ENCODE results near the gene MBD3L1.

The MBD3L1 gene

DNA sequence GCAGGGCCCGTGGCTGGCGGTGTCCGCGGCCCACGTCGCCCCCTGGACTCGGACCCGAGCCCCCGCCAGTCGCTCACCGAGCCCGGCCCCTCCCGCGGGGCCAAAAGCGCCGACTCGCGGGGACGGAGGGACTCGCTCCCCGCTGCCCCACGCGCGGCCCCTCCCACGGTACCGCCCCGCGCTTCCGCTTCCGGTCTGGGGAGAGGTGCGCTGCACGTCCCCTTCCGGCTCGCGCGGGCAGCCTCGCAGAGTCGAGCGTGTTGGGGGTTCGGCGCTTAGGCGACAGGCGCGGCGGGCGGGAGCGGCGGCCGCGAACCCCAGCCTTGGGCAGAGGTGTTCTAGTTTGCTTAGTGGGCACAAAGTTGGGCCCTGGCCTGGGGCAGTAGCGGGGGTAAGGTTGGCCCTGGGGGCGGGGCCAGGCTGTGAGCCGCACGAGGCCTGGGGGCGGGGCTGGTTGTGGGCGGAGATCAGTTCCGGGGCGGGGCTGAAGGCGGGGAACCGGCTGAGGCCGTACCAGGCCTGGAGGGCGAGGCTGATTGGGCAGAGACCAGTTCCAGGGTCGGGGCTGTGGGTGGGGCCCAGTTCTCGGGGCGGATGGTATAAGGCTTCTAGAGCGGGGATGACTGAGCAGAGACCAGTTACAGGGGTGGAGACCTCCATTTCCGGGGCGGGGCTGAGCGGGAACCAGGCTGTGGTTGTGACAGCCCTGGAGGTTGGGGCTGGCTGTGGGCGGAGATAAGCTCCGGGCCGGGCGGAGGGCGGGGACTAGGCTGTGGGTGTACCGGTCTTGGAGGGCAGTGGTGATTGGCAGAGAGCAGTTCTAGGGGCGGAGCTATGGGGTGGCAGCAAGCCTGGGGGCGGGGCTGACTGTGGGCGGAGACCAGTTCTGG, at the start of gene MBD3L1, which contains the start of gene ZNF558:
Gene MBD3L1 (plus strand): TSS at position 246 of the 890 bp plus-strand sequence. CDS start 10,302 bp downstream, outside the sequence.
Gene ZNF558 (minus strand): TSS at position 173 of the 890 bp plus-strand sequence. CDS start 9,645 bp downstream, outside the sequence.
- DNase-seq (ENCODE audit: low read depth, low spot score), result peak; percentile 99

DNA sequence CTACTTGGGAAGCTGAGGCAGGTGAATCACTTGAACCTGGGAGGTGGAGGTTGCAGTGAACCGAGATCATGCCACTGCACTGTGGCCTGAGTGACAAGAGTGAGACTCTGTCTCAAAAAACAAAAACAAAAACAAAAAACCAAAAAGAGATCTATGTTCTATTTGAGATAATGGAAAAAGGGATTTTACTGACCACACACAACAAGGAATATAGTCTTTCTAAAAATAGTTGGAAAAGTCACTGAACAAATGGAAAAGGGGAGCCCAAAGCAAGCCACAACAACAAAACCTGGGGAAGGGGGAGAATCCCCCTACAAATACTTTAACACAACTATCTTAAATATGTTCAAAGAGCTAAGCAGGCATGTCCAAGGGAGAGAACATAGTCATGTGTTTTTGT, 37.4 kb upstream of the MBD3L1 start:
- no peak for DNase-seq (ENCODE audit: low read depth, low spot score)

DNA sequence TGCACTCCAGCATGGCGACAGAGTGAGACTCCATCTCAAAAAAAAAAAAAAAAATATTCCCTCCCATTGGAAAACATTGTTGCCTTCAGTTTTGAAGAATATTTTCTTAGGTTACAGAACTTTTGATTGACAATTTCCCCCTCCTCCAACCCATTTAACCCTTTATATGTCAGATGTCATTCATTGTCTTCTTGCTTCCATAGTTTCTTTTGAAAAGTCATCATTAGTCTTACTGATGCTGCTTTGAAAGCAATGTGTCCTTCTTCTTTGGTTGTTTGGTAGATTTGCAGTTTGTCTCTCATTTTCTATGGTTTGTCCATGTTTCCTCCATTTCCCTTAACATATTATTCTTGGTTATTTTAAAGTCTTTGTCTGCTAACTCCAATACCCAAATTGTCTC, 25.5 kb upstream of the MBD3L1 start:
- DNase-seq (ENCODE audit: low read depth, low spot score), result no peak

DNA sequence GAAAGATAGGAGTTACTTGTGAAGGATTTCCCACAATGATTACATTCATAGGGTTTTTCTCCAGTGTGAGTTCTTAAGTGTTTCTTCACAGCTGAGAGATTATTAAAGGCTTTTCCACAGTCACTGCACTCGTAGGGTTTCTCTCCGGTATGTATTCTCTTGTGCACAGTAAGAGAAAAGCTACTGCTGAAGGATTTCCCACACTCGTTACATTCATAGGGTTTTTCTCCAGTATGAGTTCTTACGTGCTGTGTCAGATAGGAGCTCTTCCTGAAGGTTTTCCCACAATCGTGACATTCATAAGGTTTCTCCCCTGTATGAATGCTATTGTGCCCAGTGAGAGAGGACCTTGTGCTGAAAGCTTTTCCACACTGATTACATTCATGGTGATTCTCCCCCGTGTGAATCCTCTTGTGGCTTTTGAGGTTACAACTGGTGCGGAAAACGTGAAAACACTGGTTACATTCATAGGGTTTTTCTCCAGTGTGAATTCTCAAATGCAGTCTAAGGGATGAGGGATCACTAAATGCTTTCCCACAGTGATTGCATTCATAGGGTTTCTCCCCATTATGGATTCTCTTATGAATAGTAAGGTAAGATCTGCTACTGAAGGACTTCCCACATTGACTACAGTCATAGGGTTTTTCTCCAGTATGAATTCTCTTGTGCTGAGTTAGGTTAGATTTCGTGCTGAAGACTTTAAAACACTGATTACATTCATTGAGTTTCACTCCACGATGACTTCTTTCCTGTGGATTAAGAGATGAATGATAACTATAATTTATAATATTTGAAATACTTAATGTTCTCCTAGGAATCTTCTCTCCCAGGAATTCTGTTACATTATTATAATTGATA, 20.6 kb upstream of the MBD3L1 start:
- peak; percentile 5 for DNase-seq (ENCODE audit: low read depth, low spot score)

DNA sequence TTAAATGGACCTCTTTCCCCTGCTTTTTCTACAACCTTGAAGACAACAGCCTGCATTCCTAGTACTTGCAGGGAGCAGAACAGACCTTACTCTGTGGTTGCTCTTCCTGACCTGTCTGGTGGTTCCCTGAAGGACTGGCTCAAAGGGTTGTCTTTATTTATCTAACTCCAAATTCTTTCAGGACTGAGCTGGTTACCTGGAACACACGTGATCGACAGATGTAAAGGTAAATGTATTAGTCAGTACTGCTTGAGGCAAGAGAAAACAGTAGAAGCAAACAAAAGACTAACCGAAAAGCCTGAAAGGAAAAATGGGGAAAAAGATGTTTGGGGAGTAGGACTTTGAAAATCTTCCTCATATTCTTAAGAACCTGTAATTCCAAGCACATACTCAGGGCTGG, 18.0 kb upstream of the MBD3L1 start:
- DNase-seq (ENCODE audit: low read depth, low spot score), result no peak

DNA sequence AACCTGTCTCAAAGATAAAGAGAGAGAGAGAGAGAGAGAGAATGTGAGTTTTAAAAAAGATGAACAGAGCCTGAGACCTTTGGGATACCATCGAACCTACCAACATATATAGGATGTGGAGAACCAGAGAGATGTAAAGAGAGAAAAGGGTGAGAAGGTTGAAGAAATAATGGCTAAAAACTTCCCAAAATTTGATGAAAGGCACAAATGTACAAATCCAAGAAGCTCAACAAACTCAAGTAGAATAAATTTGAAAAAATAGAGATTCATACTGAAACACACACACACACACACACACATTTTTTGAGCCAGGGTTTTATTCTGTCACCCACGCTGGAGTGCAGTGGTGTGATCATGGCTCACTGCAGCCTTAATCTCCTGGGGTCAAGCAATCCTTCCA, 16.4 kb upstream of the MBD3L1 start:
- DNase-seq (ENCODE audit: low read depth, low spot score), result no peak

DNA sequence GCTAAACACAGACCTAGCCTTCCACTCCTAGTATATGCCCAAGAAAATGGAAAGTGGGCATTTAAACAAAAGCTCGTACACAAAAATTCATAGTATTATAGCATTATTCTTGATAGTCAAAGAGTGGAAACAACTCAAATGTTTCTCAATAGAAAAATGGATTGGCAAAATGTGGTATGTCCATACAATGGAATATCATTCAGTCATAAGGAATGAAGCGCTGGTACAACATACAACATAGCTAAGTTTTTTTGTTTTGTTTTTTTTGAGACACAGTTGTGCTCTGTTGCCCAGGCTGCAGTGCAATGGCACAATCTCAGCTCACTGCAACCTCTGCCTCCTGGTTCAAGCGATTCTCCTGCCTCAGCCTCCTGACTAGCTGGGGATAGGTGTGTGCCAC, 11.9 kb upstream of the MBD3L1 start:
- DNase-seq (ENCODE audit: low read depth, low spot score), result no peak

DNA sequence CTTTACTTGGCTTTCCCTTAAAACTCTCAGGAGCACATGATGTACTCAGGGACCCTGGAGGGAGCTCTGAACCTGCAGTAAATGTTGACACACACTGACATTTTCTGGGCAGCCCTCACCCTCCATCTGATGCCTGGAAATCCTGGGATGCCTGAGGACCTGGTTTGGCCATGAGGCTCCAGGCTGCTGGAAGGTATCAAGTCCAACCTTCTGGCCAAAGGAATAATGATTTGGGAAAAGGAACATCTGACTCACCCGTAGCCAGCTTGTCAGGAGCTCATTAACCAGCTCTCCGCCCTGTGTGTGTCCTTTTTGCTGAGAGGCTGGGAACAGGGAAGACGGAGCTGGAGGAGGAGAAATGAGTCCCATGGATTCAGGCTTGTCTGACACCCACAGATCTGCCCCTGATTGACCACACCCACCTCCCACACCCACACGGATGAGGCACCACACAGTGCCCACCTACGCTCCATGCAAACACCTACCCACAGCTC, 10.4 kb upstream of the MBD3L1 start:
- no peak for DNase-seq (ENCODE audit: low read depth, low spot score)

DNA sequence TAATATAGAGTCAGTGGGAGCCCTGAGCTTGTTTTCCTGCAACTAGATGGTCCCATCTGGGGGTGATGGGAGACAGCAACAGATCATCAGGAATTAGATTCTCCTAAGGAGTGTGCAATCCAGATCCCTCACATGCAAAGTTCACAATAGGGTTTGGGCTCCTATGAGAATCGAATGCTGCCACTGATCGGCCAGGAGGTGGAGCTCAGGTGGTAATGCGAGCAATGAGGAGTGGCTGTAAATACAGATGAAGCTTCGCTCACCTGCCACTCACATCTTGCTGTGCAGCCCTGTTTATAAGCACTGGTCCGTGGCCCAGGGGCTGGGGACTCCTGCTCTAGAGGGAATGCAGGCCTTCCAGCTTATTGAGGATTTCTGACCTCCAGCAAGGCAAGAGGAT, 5.8 kb upstream of the MBD3L1 start:
- DNase-seq (ENCODE audit: low read depth, low spot score), result peak; percentile 5

DNA sequence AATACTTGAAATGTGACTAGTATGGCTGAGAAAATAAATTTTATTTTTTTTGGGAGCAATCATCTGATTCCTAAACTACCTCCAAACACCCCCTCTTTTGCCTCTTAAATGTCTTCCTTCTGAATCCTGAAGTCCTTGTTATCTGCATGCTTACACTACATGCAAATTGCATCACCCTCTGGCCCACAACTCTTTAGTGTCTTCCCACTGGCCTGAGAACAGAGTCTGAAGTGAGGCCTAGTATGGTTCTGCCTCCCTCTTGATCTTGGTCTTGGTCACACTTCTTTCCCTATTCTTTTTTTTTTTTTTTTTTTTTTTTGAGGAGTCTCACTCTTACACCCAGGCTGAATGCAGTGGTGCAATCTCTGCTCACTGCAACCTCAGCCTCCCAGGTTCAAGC, 4.9 kb upstream of the MBD3L1 start:
- DNase-seq (ENCODE audit: low read depth, low spot score), result no peak

DNA sequence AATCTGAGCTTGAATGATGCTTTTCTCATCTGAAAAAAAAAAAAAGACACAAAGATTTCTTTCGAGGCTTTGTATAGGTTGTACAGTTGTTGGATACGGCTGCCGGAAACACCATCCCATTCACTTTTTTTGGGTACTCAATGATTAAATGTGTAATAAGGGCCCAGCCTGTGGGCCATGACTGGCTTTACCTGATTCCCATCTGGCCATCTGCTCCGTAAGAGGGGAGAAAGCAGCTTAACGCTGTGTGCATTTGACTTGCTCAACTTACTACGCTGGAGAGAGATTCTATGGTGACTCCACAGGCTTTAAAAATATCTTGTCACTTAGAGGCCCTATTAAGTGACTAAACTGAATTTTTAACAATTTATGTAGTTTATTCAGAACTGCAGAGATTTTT, 804 bp upstream of the MBD3L1 start:
- DNase-seq (ENCODE audit: low read depth, low spot score), result peak; percentile 2

DNA sequence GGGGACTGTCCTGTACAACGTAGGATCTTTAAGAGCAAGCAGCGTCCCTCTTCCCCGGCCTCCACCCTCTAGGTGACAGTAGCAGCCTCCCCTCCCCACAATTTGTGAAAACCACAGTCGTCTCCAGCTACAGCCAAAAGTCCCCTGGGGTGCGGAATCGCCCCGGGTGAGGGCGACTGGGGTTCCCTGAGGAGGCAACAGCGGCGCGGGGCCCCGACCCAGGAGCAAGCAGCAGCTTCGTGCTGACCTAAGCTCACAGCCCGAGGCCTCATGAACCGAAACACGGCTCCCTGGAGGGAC, 395 bp upstream of the MBD3L1 start:
- peak; percentile 61 for DNase-seq (ENCODE audit: low read depth, low spot score)

DNA sequence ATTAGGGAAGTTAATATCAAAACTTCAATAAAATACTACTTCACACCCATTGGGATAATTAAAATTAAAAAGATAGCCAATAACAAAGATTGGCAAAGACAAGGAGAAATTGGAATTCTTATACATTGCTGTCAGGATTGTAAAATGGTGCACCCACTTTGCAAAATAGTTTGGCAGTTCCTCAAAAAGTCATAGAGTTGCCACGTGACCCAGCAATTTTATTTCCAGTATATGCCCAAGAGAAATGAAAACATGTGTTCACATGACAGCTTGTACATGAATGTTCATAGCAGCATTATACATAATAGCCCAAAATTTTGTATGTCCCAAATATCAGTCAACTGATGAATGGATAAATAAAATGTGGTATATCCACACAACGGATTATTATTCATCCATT, 3.3 kb downstream of the MBD3L1 start:
- DNase-seq (ENCODE audit: low read depth, low spot score), result no peak

DNA sequence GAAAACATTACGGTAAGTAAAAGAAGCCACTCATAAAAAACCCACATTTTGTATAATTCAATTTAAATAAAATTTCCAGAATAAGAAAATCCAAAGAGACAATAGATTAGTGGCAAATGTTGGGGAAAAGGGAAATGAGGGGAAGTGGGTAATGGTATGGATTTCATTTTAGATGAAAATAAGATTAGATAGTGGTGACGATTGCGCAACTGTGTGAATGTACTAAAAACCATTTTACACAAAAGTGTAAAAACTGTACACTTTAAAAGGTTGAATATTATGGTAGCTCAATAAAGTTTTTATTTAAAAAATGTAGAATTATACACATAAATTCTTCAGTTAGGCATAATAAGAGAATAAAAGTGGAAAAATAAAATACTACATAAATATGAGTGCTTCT, 3.7 kb downstream of the MBD3L1 start:
- DNase-seq (ENCODE audit: low read depth, low spot score), result no peak

DNA sequence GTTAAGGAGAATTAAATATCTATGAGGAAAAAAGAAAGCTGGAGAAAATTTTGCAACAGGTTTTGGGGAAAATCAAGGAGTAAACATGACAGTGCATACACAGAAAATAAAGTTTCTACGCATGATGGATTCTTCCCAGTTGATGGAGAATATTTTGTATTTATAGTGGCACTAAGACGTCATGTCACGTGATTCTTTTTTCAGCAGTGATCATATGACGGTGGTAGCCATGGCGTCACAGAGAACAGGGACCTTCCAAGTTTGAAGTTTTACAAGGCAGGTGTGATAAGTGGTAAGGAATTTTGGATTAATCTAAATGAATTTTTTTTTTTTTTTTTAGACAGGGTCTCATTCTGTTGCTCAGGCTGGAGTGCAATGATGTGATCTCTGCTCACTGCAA, 8.5 kb downstream of the MBD3L1 start:
- no peak for DNase-seq (ENCODE audit: low read depth, low spot score)

DNA sequence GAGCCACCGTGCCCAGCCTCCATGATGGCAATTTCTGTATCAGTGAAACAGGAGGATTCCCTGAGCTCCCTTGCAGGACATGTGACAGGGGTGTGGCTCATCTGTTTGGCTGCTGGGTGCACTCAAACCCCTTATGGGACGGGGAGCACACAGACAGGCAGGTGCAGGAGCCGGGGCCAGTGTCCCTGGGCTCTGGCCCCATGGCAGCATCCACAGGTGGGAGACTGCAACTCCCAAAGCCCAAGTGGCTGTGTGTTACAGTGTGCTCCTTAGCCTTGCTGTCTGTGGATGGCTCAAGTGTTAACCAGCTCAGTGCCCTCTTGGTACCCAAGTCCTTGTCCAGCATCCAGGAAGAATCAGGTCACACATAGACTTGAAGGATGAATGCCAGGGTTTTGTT, 14.6 kb downstream of the MBD3L1 start:
- DNase-seq (ENCODE audit: low read depth, low spot score), result no peak

DNA sequence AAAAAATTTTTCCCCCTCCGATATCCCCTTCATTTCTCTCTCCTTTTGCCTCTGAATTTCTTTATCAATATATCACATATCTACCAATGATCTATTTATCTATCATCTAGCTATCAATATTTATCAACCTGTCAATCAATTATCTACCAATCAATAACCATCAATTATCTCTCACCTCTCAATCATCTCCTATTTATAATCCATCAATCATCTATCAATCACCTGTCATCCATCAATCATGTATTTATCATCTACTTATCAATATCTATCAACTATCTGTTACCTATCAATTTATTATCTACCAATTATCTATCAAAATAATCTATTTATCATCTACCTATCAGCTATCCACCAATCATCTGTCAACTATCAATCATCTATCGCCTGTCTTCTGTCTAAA, 17.1 kb downstream of the MBD3L1 start:
- DNase-seq (ENCODE audit: low read depth, low spot score), result no peak

DNA sequence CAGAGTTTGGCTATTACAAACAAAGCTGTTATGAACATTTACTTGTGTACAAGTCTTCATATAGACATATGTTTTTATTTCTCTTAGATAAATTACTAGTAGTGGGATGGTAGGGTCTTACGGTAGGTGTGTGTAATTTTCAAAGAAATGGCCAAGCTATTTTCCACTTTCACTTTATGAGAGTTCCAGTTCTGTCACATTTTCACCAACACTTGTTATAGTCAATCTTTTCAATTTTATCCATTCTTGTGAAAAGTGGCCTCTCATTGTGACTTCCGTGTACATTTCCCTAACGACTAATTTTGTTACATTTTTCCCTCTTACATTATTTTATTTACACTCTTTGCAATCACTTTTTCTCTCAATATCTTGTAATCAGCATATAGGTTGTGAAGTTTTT, 18.3 kb downstream of the MBD3L1 start:
- DNase-seq (ENCODE audit: low read depth, low spot score), result no peak

DNA sequence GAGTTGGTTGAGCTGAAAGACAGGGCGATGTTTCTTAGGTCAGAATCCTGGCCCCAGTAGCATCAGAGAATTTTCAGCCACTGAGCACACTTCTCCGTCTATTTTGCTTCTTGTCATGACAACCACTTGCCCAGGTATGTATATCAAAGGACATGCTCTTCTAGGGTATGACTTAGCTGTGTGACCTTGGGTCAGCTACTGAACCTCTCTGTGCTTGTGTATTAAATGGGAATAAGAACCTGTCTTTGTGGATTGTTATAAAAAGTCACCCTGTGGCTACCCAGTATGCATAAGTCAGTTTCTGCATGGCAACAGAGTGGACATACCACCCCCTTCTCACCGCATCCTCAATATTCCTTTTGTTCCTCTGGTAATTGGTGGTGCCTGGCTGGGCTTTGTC, 26.1 kb downstream of the MBD3L1 start:
- no peak for DNase-seq (ENCODE audit: low read depth, low spot score)

DNA sequence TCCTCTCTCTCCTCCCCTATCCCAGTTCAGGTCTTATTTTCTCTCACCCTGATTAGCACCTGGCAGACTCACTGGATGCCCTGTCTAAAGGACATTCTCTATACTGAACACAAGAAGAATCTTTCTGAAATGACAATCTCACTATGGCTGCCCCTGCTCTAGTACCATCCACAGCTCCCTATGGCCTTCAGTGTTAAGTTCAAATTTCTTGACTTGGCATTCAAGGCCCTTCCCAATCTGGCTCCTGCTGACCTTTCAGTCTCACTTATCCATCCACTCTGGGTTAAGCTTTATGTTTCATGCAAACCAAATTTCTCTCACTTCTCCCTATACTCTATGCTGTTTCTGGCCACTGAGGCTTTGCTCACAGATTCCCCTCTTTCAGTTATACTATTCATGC, 34.2 kb downstream of the MBD3L1 start:
- DNase-seq (ENCODE audit: low read depth, low spot score), result no peak

DNA sequence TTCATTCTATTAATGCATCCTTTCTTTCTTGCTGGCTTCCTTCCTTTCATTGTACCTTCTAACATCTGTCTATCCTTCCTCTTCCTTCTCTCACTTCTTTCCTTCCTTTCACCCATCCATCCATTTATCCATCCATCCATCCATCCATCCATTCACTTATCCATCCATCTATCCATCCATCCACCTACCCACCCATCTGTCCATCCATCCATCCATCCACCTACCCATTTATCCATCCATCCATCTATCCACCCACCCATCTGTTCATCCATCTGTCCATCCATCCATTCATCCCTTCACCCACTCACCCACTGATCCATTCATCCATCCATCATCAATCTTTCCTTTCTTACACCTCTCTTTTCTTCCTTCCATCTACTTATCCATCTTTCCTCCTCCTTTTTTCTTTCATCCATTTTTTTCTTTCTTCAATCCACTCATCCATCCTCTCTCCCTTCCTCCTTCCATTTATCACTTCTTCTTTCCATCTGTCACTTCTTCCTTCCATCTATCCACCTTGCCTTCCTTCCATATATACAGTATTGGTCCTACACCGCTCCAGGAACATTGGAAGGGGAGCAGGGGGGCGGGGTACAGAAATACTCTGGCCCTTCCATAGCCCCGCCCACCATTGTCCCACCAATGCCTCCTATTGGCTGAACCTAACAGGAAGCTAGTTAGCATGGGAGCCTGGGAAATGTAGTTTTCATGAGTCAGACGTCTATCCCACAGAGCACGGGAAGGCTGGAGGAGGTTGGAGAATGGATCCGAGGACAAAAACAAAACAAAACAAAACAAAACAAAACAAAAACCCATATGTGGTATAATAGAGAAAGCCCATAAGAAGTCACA, 45.9 kb downstream of the MBD3L1 start:
- peak; percentile 24 for DNase-seq (ENCODE audit: low read depth, low spot score)
